ENCODE data around the gene SP110.

The SP110 gene

DNA sequence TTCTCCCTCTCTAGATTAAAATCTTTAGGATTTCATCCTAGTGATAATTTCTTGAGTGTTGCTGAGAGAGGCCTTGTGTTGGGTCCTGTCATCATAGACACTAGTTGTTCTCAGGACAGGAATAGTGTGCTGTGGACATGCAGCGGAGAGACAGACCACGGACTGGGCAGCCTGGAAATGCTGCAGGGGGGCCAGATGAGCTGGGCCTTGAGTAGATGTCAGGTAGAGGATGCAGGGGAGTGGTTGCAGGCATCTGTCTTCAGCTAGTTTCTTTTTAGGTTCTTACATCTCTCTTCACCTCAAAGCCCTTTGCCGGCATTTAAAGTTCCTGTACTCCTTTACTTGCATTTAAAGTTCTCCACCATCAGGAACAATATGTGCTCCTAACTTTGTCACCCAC lies 42.8 kb downstream of the SP110 start:
- H3K4me3 ChIP-seq (ENCODE audit: low read length): no peak overlapping the region
- H3K27me3 ChIP-seq (ENCODE audit: insufficient read depth, low read length): no peaks in the 10 kb centered on the region
- H3K4me1 ChIP-seq (ENCODE audit: insufficient read depth, low read length): peaks cover 16% of the 10 kb centered on the region
- H3K36me3 ChIP-seq (ENCODE audit: insufficient read depth, low read length): no peaks in the 10 kb centered on the region
- no peak overlapping the region for H2AFZ ChIP-seq (ENCODE audit: low read depth, low read length)
- H3K9me3 ChIP-seq (ENCODE audit: low read length): no peaks in the 10 kb centered on the region

DNA sequence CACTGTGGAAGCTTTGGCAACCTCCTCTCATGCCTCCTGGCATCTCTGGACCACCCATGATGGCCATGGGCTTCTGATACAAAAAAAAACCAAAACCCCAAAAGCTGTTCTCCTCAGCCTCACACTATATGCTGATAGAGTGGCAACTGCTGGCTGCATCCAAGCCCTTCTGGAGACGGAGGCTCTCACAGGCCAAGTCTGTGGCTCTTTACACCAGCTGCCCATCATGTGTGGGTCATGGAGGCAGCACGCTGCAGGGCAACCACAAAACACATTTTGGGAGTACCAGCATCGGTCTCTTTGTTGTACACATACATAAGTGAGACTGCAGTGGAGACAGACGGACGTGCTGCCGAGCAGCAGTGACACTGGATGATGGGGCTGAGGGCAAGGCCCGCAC lies 45.3 kb downstream of the SP110 start:
- H3K9me3 ChIP-seq (ENCODE audit: low read length): no peaks in the 10 kb centered on the region
- H3K4me3 ChIP-seq (ENCODE audit: low read length): no peak overlapping the region
- no peak overlapping the region for H2AFZ ChIP-seq (ENCODE audit: low read depth, low read length)
- H3K36me3 ChIP-seq (ENCODE audit: insufficient read depth, low read length): no peaks in the 10 kb centered on the region
- H3K27me3 ChIP-seq (ENCODE audit: insufficient read depth, low read length): no peaks in the 10 kb centered on the region
- peaks cover 16% of the 10 kb centered on the region for H3K4me1 ChIP-seq (ENCODE audit: insufficient read depth, low read length)

DNA sequence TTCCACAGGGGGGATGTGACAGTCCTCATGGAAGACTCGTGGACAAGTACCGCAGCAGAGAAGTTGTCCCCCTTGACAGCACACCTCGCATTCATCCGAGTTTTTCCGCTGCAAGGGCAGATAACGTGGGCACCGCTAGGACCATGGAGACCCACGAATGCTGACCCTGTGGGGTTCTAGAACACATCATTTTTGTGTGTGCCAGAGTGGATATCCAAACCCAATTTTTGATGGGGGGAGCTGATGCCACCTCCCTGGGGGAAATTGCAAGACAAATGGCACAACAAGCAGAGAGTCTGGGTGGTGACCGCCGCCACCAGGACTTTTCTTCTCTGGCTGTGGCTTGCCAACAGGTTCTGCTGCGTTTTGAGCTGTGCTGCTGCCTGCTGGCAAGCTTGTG lies 46.9 kb downstream of the SP110 start:
- no peaks in the 10 kb centered on the region for H3K27me3 ChIP-seq (ENCODE audit: insufficient read depth, low read length)
- H3K4me1 ChIP-seq (ENCODE audit: insufficient read depth, low read length): peaks cover 2% of the 10 kb centered on the region
- no peak overlapping the region for H2AFZ ChIP-seq (ENCODE audit: low read depth, low read length)
- H3K9me3 ChIP-seq (ENCODE audit: low read length): no peaks in the 10 kb centered on the region
- H3K36me3 ChIP-seq (ENCODE audit: insufficient read depth, low read length): no peaks in the 10 kb centered on the region
- no peak overlapping the region for H3K4me3 ChIP-seq (ENCODE audit: low read length)

DNA sequence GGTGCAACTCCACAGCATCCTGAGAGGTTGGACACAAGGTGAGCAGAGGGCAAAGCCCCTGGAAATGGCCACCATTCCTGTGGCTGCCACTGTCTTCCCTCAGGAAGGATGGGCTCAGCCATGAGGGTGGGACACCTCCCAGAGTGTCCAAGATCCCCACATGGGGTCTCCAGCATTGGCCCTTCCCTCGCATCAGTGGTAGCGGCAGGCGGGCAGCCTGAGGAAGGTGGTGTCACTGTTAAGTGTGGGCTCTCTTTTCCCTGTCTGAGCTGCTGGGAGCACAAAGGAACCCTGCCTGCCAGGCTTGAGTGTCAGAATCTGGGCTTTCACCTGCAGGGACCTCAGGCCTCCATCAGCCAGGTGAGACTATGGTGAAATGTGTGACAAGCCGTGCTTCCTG lies 47.6 kb downstream of the SP110 start:
- Histone ChIP-seq H3K9me3 (ENCODE audit: low read length) (no peaks in the 10 kb centered on the region), H3K36me3 (ENCODE audit: insufficient read depth, low read length) (no peaks in the 10 kb centered on the region), H2AFZ (ENCODE audit: low read depth, low read length) (no peak overlapping the region), H3K4me1 (ENCODE audit: insufficient read depth, low read length) (no peaks in the 10 kb centered on the region), H3K4me3 (ENCODE audit: low read length) (no peak overlapping the region), H3K27me3 (ENCODE audit: insufficient read depth, low read length) (no peaks in the 10 kb centered on the region)

DNA sequence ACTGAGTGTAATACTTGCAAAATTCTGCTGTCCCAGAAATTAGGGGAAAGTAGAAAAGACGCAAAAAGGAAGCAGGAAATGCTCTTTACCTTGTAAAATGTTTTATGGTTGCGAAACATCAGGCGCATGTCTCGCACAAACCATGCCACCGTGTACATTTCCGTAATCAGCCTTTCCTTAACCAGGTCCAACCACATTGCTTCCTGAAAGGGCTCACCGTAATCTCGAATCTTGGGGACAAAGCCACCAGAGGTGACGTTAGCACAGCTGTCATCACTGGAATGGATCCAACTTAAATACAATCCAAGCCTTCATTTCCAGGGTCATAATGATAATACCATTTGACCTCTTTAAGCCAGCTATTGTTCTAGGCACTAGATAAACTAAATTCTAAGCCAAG lies 49.3 kb downstream of the SP110 start:
- Histone ChIP-seq H3K4me1 (ENCODE audit: insufficient read depth, low read length) (no peaks in the 10 kb centered on the region), H3K27me3 (ENCODE audit: insufficient read depth, low read length) (no peaks in the 10 kb centered on the region), H3K9me3 (ENCODE audit: low read length) (no peaks in the 10 kb centered on the region), H3K4me3 (ENCODE audit: low read length) (no peak overlapping the region), H3K36me3 (ENCODE audit: insufficient read depth, low read length) (no peaks in the 10 kb centered on the region), H2AFZ (ENCODE audit: low read depth, low read length) (no peak overlapping the region)

DNA sequence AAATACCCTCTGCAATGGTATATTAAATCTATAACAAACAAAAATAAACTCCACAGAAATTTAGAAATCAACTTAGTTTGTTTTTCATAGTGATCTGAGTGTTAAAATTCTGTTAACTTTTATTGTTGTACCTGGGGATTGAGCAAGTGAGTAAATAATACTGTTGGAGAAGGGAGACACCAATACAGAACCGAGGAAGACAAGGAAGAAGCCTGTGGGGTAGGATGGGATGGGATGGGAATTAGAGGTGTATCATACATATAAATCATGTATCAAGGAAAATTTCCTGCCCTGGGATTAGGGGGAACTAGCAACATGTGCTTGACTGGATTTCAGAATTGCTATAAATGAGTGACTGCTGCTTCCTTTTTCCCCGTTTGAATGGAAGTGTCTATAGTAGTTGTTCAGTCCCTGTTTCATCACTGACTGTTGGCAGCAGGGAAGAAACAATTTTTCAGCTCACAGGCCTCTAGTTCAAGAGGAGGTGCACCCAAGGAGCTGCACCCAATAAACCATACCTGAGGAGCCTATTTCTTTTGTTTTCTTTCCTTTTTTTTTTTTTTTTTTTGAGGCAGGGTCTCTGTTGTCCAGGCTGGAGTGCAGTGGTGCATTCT lies 53.1 kb downstream of the SP110 start:
- Histone ChIP-seq H3K9me3 (ENCODE audit: low read length) (no peaks in the 10 kb centered on the region), H2AFZ (ENCODE audit: low read depth, low read length) (no peak overlapping the region), H3K4me3 (ENCODE audit: low read length) (no peak overlapping the region), H3K36me3 (ENCODE audit: insufficient read depth, low read length) (no peaks in the 10 kb centered on the region), H3K27me3 (ENCODE audit: insufficient read depth, low read length) (no peaks in the 10 kb centered on the region), H3K4me1 (ENCODE audit: insufficient read depth, low read length) (no peaks in the 10 kb centered on the region)

DNA sequence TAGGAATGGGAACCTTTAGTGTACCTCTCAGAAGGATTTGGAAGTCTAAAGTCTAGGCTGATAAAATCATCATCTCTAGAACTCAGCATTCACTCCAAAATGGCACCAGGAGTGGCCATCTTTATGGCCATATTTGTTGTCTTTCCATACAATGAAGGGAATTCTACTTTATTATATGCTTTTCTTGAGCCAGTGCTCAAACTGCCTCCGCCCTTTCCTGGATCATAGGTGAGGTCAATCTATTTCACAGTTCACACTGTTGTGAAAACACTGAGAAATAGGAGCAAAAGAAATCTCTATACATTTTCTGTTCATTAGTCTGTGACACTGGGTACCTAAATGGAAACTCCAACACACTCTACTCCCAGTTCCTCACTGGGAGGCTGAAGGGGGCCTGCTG lies 55.6 kb downstream of the SP110 start:
- no peak overlapping the region for H2AFZ ChIP-seq (ENCODE audit: low read depth, low read length)
- H3K9me3 ChIP-seq (ENCODE audit: low read length): no peaks in the 10 kb centered on the region
- H3K4me3 ChIP-seq (ENCODE audit: low read length): no peak overlapping the region
- no peaks in the 10 kb centered on the region for H3K36me3 ChIP-seq (ENCODE audit: insufficient read depth, low read length)
- H3K4me1 ChIP-seq (ENCODE audit: insufficient read depth, low read length): no peaks in the 10 kb centered on the region
- H3K27me3 ChIP-seq (ENCODE audit: insufficient read depth, low read length): no peaks in the 10 kb centered on the region

DNA sequence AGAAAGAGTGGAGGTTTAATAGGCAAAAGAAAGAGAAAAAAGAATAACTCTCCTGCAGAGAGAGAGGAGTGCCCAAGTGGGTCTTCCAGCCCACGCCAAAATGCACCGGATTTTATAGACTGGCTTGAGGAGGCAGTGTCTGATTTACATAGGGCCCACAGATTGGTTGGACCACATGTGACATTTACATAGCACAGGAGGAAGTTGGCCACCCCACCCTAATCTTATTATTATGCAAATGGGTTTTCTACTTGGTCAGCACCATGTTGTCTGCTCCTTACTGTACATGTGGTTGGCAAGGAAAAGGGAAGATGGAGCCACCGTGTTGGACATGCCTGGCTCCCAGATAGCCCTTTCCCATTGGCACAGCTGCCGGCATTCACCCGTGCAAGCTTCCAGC lies 56.8 kb downstream of the SP110 start:
- Histone ChIP-seq H3K4me3 (ENCODE audit: low read length) (no peak overlapping the region), H3K36me3 (ENCODE audit: insufficient read depth, low read length) (no peaks in the 10 kb centered on the region), H3K27me3 (ENCODE audit: insufficient read depth, low read length) (no peaks in the 10 kb centered on the region), H3K4me1 (ENCODE audit: insufficient read depth, low read length) (no peaks in the 10 kb centered on the region), H3K9me3 (ENCODE audit: low read length) (no peaks in the 10 kb centered on the region), H2AFZ (ENCODE audit: low read depth, low read length) (no peak overlapping the region)

DNA sequence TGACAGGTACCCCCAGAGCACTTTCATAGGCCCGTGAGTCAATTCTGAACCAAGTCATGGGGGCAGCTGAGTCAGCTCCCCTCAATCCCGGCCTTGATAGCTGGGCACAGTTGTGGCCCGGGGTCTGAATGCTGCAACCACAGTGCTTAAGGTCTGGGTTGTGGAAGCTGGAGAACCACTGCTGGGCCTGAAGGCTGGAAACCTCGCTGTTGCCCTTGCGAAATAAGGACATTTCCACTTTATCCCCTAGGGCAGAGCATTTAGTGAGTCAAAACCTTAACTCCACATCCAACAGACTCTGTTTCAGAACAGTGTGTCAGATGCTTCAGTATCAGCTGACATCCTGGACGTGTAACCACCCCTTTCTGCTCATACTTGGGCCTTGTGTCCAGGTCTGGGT lies 58.6 kb downstream of the SP110 start:
- Histone ChIP-seq H3K27me3 (ENCODE audit: insufficient read depth, low read length) (no peaks in the 10 kb centered on the region), H3K9me3 (ENCODE audit: low read length) (no peaks in the 10 kb centered on the region), H3K4me3 (ENCODE audit: low read length) (no peak overlapping the region), H3K4me1 (ENCODE audit: insufficient read depth, low read length) (no peaks in the 10 kb centered on the region), H3K36me3 (ENCODE audit: insufficient read depth, low read length) (no peaks in the 10 kb centered on the region), H2AFZ (ENCODE audit: low read depth, low read length) (no peak overlapping the region)

DNA sequence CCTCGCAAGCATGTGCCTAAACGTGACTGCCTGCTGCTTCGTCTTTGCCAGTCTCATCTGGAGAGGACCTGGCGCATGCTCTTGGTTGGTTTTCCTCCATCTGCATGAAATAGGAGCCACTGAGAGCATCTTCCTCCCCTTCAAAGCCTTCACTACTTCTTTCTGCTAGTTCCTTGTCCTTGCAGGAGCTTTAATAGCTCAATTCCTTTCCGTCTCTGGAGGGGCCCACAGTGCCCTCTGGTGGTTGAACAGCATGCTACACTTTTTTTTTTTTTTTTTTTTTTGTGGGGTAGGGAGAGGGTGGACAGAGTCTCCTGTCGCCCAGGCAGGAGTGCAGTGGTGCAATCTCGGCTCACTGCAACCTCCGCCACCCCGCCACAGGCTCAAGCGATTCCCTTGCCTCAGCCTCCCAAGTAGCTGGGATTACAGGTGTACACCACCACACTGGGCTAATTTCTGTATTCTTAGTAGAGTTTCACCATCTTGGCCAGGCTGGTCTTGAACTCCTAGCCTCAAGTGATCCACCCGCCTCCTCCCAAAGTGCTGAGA lies 59.6 kb downstream of the SP110 start:
- Histone ChIP-seq H3K4me3 (ENCODE audit: low read length) (no peak overlapping the region), H3K36me3 (ENCODE audit: insufficient read depth, low read length) (no peaks in the 10 kb centered on the region), H2AFZ (ENCODE audit: low read depth, low read length) (no peak overlapping the region), H3K4me1 (ENCODE audit: insufficient read depth, low read length) (no peaks in the 10 kb centered on the region), H3K9me3 (ENCODE audit: low read length) (no peaks in the 10 kb centered on the region), H3K27me3 (ENCODE audit: insufficient read depth, low read length) (no peaks in the 10 kb centered on the region)

DNA sequence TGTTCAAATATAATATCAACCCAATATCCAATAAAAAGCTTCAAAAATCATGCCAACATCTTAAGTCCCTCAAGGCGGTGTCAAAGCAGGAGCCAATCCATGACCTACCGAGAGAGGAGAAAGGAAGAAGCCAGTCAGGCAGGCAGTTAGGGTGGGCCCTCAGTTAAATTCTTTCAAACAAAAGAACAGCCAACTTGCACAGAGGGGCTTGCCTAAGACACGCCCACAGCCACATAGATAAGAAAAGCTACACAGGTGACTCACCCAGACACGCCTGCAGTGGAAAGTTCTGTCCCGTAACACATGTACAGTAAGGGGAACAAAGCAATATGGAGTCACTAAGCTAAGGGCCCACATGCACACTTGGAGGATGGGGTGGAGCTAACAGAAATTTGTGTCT lies 61.3 kb downstream of the SP110 start:
- Histone ChIP-seq H3K36me3 (ENCODE audit: insufficient read depth, low read length) (no peaks in the 10 kb centered on the region), H2AFZ (ENCODE audit: low read depth, low read length) (no peak overlapping the region), H3K4me1 (ENCODE audit: insufficient read depth, low read length) (no peaks in the 10 kb centered on the region), H3K27me3 (ENCODE audit: insufficient read depth, low read length) (no peaks in the 10 kb centered on the region), H3K4me3 (ENCODE audit: low read length) (no peak overlapping the region), H3K9me3 (ENCODE audit: low read length) (no peaks in the 10 kb centered on the region)

DNA sequence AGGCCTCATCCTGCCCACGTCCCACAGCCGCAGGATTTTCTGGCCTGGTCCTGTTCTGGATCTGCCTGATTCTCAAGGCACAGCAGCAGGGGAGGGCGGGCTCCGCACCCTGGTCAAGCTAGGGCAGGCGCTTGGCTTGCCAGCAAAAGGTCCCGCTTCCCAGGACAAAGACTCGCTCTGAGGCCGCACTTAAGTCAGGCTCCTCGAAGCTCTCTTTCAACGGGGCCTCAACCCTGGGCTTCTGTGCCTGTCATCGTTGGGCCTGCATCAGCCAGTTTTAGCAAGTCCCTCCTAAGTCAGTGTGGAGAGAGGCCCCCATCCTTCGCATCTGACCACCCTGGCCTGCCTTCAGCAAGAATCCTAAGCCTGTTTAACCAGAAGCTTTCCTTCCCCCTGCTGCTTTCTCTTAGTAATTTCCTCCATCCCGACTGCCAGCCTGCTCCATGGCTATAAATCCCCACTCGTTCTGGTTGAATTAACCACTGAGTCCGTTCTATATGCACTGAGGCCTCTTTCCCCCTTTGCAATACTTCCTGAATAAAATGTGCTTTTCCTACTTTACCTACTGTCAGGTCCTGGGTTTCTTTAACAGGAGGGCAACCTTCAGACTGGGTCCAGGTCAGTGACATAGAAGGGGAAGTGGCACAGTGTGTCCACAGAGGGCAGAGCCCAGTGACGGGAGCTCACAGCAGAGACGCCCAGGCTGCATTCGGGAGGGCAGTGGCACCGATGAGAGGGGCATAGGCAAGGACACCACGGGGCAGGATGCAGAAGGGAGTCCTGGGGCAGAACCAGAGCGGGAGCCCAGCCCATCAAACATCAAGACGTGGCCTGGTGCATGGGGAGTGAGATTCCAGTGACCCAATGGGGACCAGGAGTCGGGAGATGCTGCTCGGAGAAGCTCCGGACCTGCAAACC lies 62.7 kb downstream of the SP110 start:
- Histone ChIP-seq H3K36me3 (ENCODE audit: insufficient read depth, low read length) (no peaks in the 10 kb centered on the region), H2AFZ (ENCODE audit: low read depth, low read length) (no peak overlapping the region), H3K9me3 (ENCODE audit: low read length) (no peaks in the 10 kb centered on the region), H3K27me3 (ENCODE audit: insufficient read depth, low read length) (no peaks in the 10 kb centered on the region), H3K4me1 (ENCODE audit: insufficient read depth, low read length) (no peaks in the 10 kb centered on the region), H3K4me3 (ENCODE audit: low read length) (no peak overlapping the region)

DNA sequence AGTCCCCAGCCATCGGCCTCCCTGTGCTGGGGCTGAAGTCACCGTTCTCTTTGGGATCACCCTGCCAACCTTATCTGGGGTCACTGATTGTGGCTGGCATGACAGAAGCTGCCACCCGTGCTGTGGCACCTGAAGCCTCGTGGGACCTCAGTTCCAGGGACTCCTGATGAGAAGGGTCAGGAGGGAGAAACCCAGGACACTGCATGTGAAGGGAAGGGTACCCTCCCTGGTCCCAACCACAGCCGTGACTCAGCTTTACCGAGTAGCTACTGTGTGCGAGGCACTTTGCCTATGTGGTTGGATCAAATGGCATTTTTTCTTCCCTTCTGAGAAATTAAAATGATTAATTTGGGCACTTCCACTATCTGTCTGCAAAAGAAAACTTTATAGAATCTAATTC lies 64.4 kb downstream of the SP110 start:
- H3K4me1 ChIP-seq (ENCODE audit: insufficient read depth, low read length): no peaks in the 10 kb centered on the region
- no peaks in the 10 kb centered on the region for H3K36me3 ChIP-seq (ENCODE audit: insufficient read depth, low read length)
- H3K27me3 ChIP-seq (ENCODE audit: insufficient read depth, low read length): no peaks in the 10 kb centered on the region
- H3K4me3 ChIP-seq (ENCODE audit: low read length): no peak overlapping the region
- H2AFZ ChIP-seq (ENCODE audit: low read depth, low read length): no peak overlapping the region
- no peaks in the 10 kb centered on the region for H3K9me3 ChIP-seq (ENCODE audit: low read length)
